Liver (tissue), 9 donors: Measurements from ENCODE around the gene ABCC1. TPM values are rescaled to one million over a fixed set of nuclear protein-coding genes. Genes with fewer than 3 reads are reported as not detected.

Source experiments
- DNase-seq: peaks from one replicate; pipeline ENCODE4 v3.0.0-alpha.2; 2017; ENCODE audit warnings: low spot score
- H3K27ac ChIP-seq, 2 donors: one replicate each; pipeline ENCODE4 v1.7.0; 2013; ENCODE audit warnings: inconsistent platforms in 2 of 2, low read length in 2 of 2, control low read depth in 1 of 2, low read depth in 1 of 2, mild to moderate bottlenecking in 1 of 2
- H3K27me3 ChIP-seq, 4 donors: one replicate each; pipeline versions ENCODE4 v1.6.1 to v1.7.0; 2013; ENCODE audit warnings: low read length in 3 of 4, inconsistent platforms in 1 of 4, mild to moderate bottlenecking in 1 of 4, moderate library complexity in 1 of 4; ENCODE audit not compliant: control insufficient read depth in 4 of 4, insufficient read depth in 4 of 4
- H3K36me3 ChIP-seq, 4 donors: one replicate each; pipeline versions ENCODE4 v1.6.1 to v1.7.0; 2013; ENCODE audit warnings: low read length in 3 of 4, mild to moderate bottlenecking in 3 of 4, low read depth in 1 of 4, moderate library complexity in 1 of 4; ENCODE audit not compliant: control insufficient read depth in 4 of 4, insufficient read depth in 3 of 4
- H3K4me1 ChIP-seq, 4 donors: one replicate each; pipeline versions ENCODE4 v1.6.1 to v1.7.0; 2013; ENCODE audit warnings: low read length in 3 of 4, mild to moderate bottlenecking in 3 of 4, moderate library complexity in 1 of 4; ENCODE audit not compliant: control insufficient read depth in 4 of 4, insufficient read depth in 4 of 4
- H3K4me3 ChIP-seq, 3 donors: one replicate each; pipeline versions ENCODE4 v1.6.1 to v1.7.0; 2013; ENCODE audit warnings: low read length in 3 of 3, control low read depth in 1 of 3, low read depth in 1 of 3, mild to moderate bottlenecking in 1 of 3
- H3K9ac ChIP-seq, 2 donors: one replicate each; pipeline ENCODE4 v1.7.0; 2013; ENCODE audit warnings: low read length in 2 of 2, mild to moderate bottlenecking in 2 of 2, moderate library complexity in 2 of 2, control low read depth in 1 of 2, low read depth in 1 of 2
- H3K9me3 ChIP-seq, 4 donors: one replicate each; pipeline versions ENCODE4 v1.6.1 to v1.7.0; 2013; ENCODE audit warnings: low read length in 3 of 4; ENCODE audit not compliant: control insufficient read depth in 4 of 4
- ATF3 ChIP-seq: IDR thresholded peaks from 2 replicates; pipeline ENCODE4 v1.6.1; 2016; ENCODE audit warnings: antibody characterized with exemption
- CTCF ChIP-seq: fragments of 150-350 bp; IDR thresholded peaks from 2 replicates; pipeline ENCODE4 v1.5.1; 2017; ENCODE audit warnings: improper control_type of control experiment, low read depth, low read length; ENCODE audit not compliant: missing input control
- EGR1 ChIP-seq, 2 donors: IDR thresholded peaks; 2 replicates each; pipeline ENCODE4 v1.6.1; 2016 to 2018; ENCODE audit warnings: antibody characterized with exemption in 2 of 2, low read depth in 2 of 2
- FOXA1 ChIP-seq: IDR thresholded peaks from 2 replicates; pipeline ENCODE4 v1.6.1; 2016; ENCODE audit warnings: antibody characterized with exemption
- FOXA2 ChIP-seq: IDR thresholded peaks from 2 replicates; pipeline ENCODE4 v1.6.1; 2016; ENCODE audit warnings: antibody characterized with exemption
- GABPA ChIP-seq, 2 donors: IDR thresholded peaks in 1 of 2; conservative IDR thresholded peaks in 1 of 2; 2 replicates each; pipeline ENCODE4 v1.6.1; 2016; ENCODE audit warnings: antibody characterized with exemption in 2 of 2, mild to moderate bottlenecking in 1 of 2, moderate library complexity in 1 of 2
- HNF4A ChIP-seq, 2 donors: conservative IDR thresholded peaks; 2 replicates each; pipeline ENCODE4 v1.6.1; 2016; ENCODE audit warnings: antibody characterized with exemption in 2 of 2, mild to moderate bottlenecking in 2 of 2
- HNF4G ChIP-seq: IDR thresholded peaks from 2 replicates; pipeline ENCODE4 v1.6.1; 2016; ENCODE audit warnings: antibody characterized with exemption
- JUND ChIP-seq, 2 donors: IDR thresholded peaks; 2 replicates each; pipeline ENCODE4 v1.6.1; 2016; ENCODE audit warnings: antibody characterized with exemption in 2 of 2
- MAX ChIP-seq: IDR thresholded peaks from 2 replicates; pipeline ENCODE4 v1.6.1; 2016; ENCODE audit warnings: antibody characterized with exemption
- NR2F2 ChIP-seq: IDR thresholded peaks from 2 replicates; pipeline ENCODE4 v1.6.1; 2016; ENCODE audit warnings: antibody characterized with exemption
- RAD21 ChIP-seq, 2 donors: IDR thresholded peaks; 2 replicates each; pipeline ENCODE4 v1.6.1; 2016; ENCODE audit warnings: antibody characterized with exemption in 2 of 2, mild to moderate bottlenecking in 2 of 2
- REST ChIP-seq: IDR thresholded peaks from 2 replicates; pipeline ENCODE4 v1.6.1; 2016; ENCODE audit warnings: antibody characterized with exemption, mild to moderate bottlenecking
- RXRA ChIP-seq, 2 donors: IDR thresholded peaks; 2 replicates each; pipeline ENCODE4 v1.6.1; 2017 to 2018; ENCODE audit warnings: antibody characterized with exemption in 2 of 2, mild to moderate bottlenecking in 1 of 2
- SP1 ChIP-seq: IDR thresholded peaks from 2 replicates; pipeline ENCODE4 v1.6.1; 2018; ENCODE audit warnings: antibody characterized with exemption, mild to moderate bottlenecking
- TAF1 ChIP-seq: conservative IDR thresholded peaks from 2 replicates; pipeline ENCODE4 v1.6.1; 2016; ENCODE audit warnings: antibody characterized with exemption, mild to moderate bottlenecking
- YY1 ChIP-seq: IDR thresholded peaks from 2 replicates; pipeline ENCODE4 v1.6.1; 2016; ENCODE audit warnings: antibody characterized with exemption, mild to moderate bottlenecking
- ZBTB33 ChIP-seq: IDR thresholded peaks from 2 replicates; pipeline ENCODE4 v1.6.1; 2016; ENCODE audit warnings: antibody characterized with exemption
- WGBS: extraction: QIAGEN DNeasy Blood & Tissue Kit; methylation state at CpG from one replicate; pipeline ENCODE4 v1.1.7; 2013; 5-methylcytosine and 5-hydroxymethylcytosine counted together
- polyA plus RNA-seq, 2 donors: library from polyadenylated mRNA; stranded (reverse) in 1 of 2; unstranded in 1 of 2; fragments of 200-250 nt in 1 of 2; fragments of >200 nt in 1 of 2; fragmentation: Nextera tagmentation in 1 of 2; extraction: Ambion mirVana in 1 of 2; gene quantifications; one replicate each; pipeline versions ENCODE4 v1.2.1 to v1.2.3, GENCODE V29; 2013 to 2015
- total RNA-seq, 2 donors: library from RNA; depleted of rRNA; stranded (reverse); fragments of >200 nt; gene quantifications; one replicate each; pipeline ENCODE4 v1.2.3, GENCODE V29; 2014
- donor health status: healthy.
- donor health status: healthy.
- donor health status: healthy.
- donor health status: healthy.
- donor health status: healthy.

ABCC1 gene
- total and polyA plus RNA-seq, 4 donors = 0.85 to 7.7 (median 4.2) TPM

GRCh38 chr16:16017812-16018211 lies 68.4 kb downstream of the ABCC1 start:
- H3K4me1 ChIP-seq = peaks cover 0 to 6% (median 2%) of the 10 kb centered on the region in 4 donors
- peaks cover 0 to 2% (median 0%) of the 10 kb centered on the region in 4 donors for H3K27me3 ChIP-seq
- TF ChIP-seq EGR1 (IDR thresholded peaks at IDR 0.05; ENCODE audit: low read depth in 2 of 2) (no peak), RAD21 (IDR thresholded peaks at IDR 0.05) (no peak), NR2F2 (no peak), HNF4G (no peak), RXRA (IDR thresholded peaks at IDR 0.05) (no peak), HNF4A (conservative IDR thresholded peaks at IDR 0.05) (no peak), ATF3 (no peak), GABPA (IDR thresholded peaks at IDR 0.05 in 1 of 2, conservative IDR thresholded peaks at IDR 0.05 in 1 of 2) (no peak), MAX (no peak), FOXA1 (no peak)
- no peak overlapping the region for H3K27ac ChIP-seq
- no peaks in the 10 kb centered on the region for H3K36me3 ChIP-seq
- DNase-seq = no peak
- WGBS = 95% methylated on average over 3 of the region's 3 CpGs
- no peak overlapping the region for H3K4me3 ChIP-seq
- H3K9ac ChIP-seq = no peak overlapping the region
- no peaks in the 10 kb centered on the region for H3K9me3 ChIP-seq

GRCh38 chr16:16018705-16019104 lies 69.3 kb downstream of the ABCC1 start:
- Histone ChIP-seq H3K27ac (no peak overlapping the region), H3K9me3 (no peaks in the 10 kb centered on the region), H3K4me3 (no peak overlapping the region), H3K9ac (no peak overlapping the region), H3K27me3 (peaks cover 0 to 2% (median 0%) of the 10 kb centered on the region in 4 donors), H3K4me1 (peaks cover 0 to 6% (median 2%) of the 10 kb centered on the region in 4 donors), H3K36me3 (no peaks in the 10 kb centered on the region)
- TF ChIP-seq EGR1 (IDR thresholded peaks at IDR 0.05; ENCODE audit: low read depth in 2 of 2) = no peak
- no peak for TF ChIP-seq ATF3
- no peak for TF ChIP-seq YY1
- no peak for TF ChIP-seq FOXA1
- no peak for TF ChIP-seq NR2F2
- TF ChIP-seq REST = no peak
- no peak for TF ChIP-seq SP1
- no peak for TF ChIP-seq RXRA (IDR thresholded peaks at IDR 0.05)
- TF ChIP-seq FOXA2 = no peak
- TF ChIP-seq HNF4A (conservative IDR thresholded peaks at IDR 0.05) = no peak
- no peak for TF ChIP-seq HNF4G
- TF ChIP-seq TAF1 = no peak
- no peak for TF ChIP-seq CTCF
- no peak for TF ChIP-seq ZBTB33
- no peak for TF ChIP-seq MAX
- no peak for TF ChIP-seq GABPA (IDR thresholded peaks at IDR 0.05 in 1 of 2, conservative IDR thresholded peaks at IDR 0.05 in 1 of 2)
- TF ChIP-seq JUND (IDR thresholded peaks at IDR 0.05) = no peak
- TF ChIP-seq RAD21 (IDR thresholded peaks at IDR 0.05) = no peak
- no peak for DNase-seq
- 95% methylated on average over 4 of the region's 4 CpGs for WGBS
